ENCODE data around the gene PALM.
"Not testable (repeated sequence)": the region's sequence is repeated elsewhere in the genome, so short reads cannot be mapped to it uniquely, and the experiment has no call there.

Gene PALM

GRCh38 chr19:734716-735115 lies 26.0 kb downstream of the PALM start:
- no peak for DNase-seq

- no peak for DNase-seq
Measured at GRCh38 chr19:736125-736524, 27.4 kb downstream of the PALM start.

- peak; percentile 68 for DNase-seq
Measured at GRCh38 chr19:737591-738093, 28.9 kb downstream of the PALM start.

- no peak for DNase-seq
Measured at GRCh38 chr19:738509-739128, 29.9 kb downstream of the PALM start.

- no peak for DNase-seq
Measured at GRCh38 chr19:739998-740715, 31.4 kb downstream of the PALM start.

GRCh38 chr19:740816-741505 lies 32.2 kb downstream of the PALM start:
- DNase-seq, result not testable (repeated sequence)

GRCh38 chr19:741506-742131 lies 32.9 kb downstream of the PALM start:
- DNase-seq, result peak; percentile 68

GRCh38 chr19:742540-743075 lies 33.9 kb downstream of the PALM start:
- no peak for DNase-seq

- no peak for DNase-seq
Measured at GRCh38 chr19:743168-743687, 34.5 kb downstream of the PALM start.

GRCh38 chr19:745138-745537 lies 36.4 kb downstream of the PALM start:
- DNase-seq, result not testable (repeated sequence)

GRCh38 chr19:746208-746819 lies 37.6 kb downstream of the PALM start:
- DNase-seq, result no peak

- DNase-seq, result no peak
Measured at GRCh38 chr19:746956-747355, 38.2 kb downstream of the PALM start.

- no peak for DNase-seq
Measured at GRCh38 chr19:747432-748273, 38.9 kb downstream of the PALM start.

- DNase-seq, result no peak
Measured at GRCh38 chr19:748274-748598, 39.5 kb downstream of the PALM start.

GRCh38 chr19:749811-750210 lies 41.1 kb downstream of the PALM start:
- no peak for DNase-seq

GRCh38 chr19:750640-751423 lies 42.1 kb downstream of the PALM start, which contains the start of gene MISP:
TSS of gene MISP (plus strand) at chr19:751112. CDS start at chr19:756947, 5,835 bp downstream.
- no peak for DNase-seq

GRCh38 chr19:751501-752341 lies 43.0 kb downstream of the PALM start:
- no peak for DNase-seq

GRCh38 chr19:752652-753517 lies 44.1 kb downstream of the PALM start:
- no peak for DNase-seq

- no peak for DNase-seq
Measured at GRCh38 chr19:754530-754929, 45.8 kb downstream of the PALM start.

All from NCI-H82 (cell line).